ENCODE results near the gene KANK4.

Gene KANK4

GRCh38 chr1:62280150-62280549, 39.1 kb downstream of the KANK4 start:
- H3K27ac ChIP-seq = peak overlapping the region; percentile 69; the same call in 1 of the 2 replicates
- no peak for TF ChIP-seq CTCF (conservative IDR thresholded peaks at IDR 0.05)

- H3K27ac ChIP-seq = no peak overlapping the region
- no peak for TF ChIP-seq CTCF (conservative IDR thresholded peaks at IDR 0.05)
Observed at GRCh38 chr1:62276791-62277190, 42.4 kb downstream of the KANK4 start.

- no peak overlapping the region for H3K27ac ChIP-seq
- TF ChIP-seq CTCF (conservative IDR thresholded peaks at IDR 0.05) = no peak
Observed at GRCh38 chr1:62274496-62275485, 44.4 kb downstream of the KANK4 start.

- no peak for TF ChIP-seq CTCF (conservative IDR thresholded peaks at IDR 0.05)
Observed at GRCh38 chr1:62273953-62274352, 45.3 kb downstream of the KANK4 start.

GRCh38 chr1:62271948-62272728, 47.1 kb downstream of the KANK4 start:
- TF ChIP-seq CTCF (conservative IDR thresholded peaks at IDR 0.05) = no peak
- H3K27ac ChIP-seq = no peak overlapping the region

More at GRCh38 chr1:62273953-62274352, 45.3 kb downstream of the KANK4 start:
- no peak overlapping the region for H3K27ac ChIP-seq

GRCh38 chr1:62271134-62271533, 48.1 kb downstream of the KANK4 start:
- H3K27ac ChIP-seq = no peak overlapping the region
- no peak for TF ChIP-seq CTCF (conservative IDR thresholded peaks at IDR 0.05)

- no peak overlapping the region for H3K27ac ChIP-seq
- TF ChIP-seq CTCF (conservative IDR thresholded peaks at IDR 0.05) = no peak
Observed at GRCh38 chr1:62269851-62270495, 49.3 kb downstream of the KANK4 start.
